HCT116 (cell line): ENCODE results near the gene GFOD1. TPM values are rescaled to one million over a fixed set of nuclear protein-coding genes. Genes with fewer than 3 reads are reported as not detected.

Experiments used
- ATAC-seq: fragments of 200-7000 bp; cut with Tn5 transposase; 2 replicates; pipeline ENCODE4 v1.9.1; 2020; ENCODE audit warnings: mild to moderate bottlenecking, moderate library complexity
- BruUV-seq: library from RNA; stranded (reverse); fragments of 400-500 nt; replicated peaks from 2 replicates; lab custom pipeline; 2021; lab: Mats Ljungman, UMichigan
- CTCF ChIA-PET: fragments of 300-600 bp; sonication (Branson Sonifier 250); formaldehyde crosslinking; loops from one replicate; lab custom pipeline; 2021; ENCODE audit warnings: antibody characterized with exemption; lab: Charles Lee
- POLR2A ChIA-PET: fragments of 300-600, 350-600 bp; sonication (Branson Sonifier 250); formaldehyde crosslinking; loops from one replicate; lab custom pipeline; 2021; ENCODE audit warnings: antibody characterized with exemption; lab: Charles Lee
- RAD21 ChIA-PET, 2 experiments: fragments of 300-600 bp; sonication (Branson Sonifier 250); formaldehyde crosslinking; loops; one replicate each; lab custom pipeline; 2023; ENCODE audit warnings: low total read pairs in 2 of 2; ENCODE audit not compliant: uncharacterized antibody in 2 of 2, unreplicated experiment in 2 of 2, low non-redundant PET in 1 of 2; lab: Charles Lee
- DNase-seq: peaks from one replicate; pipeline ENCODE4 v3.0.0-alpha.2; 2010; ENCODE audit warnings: low read depth, low spot score
- H2AFZ ChIP-seq: fragments of 200-600 bp; shearing (Covaris generic), sonication (generic); 2 replicates; pipeline ENCODE4 v1.6.1; 2017; ENCODE audit warnings: low read depth, mixed run types, mixed read lengths, antibody characterized with exemption, low read length; ENCODE audit not compliant: poor library complexity, severe bottlenecking
- H3K27ac ChIP-seq: 2 replicates; pipeline ENCODE4 v1.5.1; 2012; ENCODE audit warnings: low read depth, low read length
- H3K27me3 ChIP-seq: fragments of 200-600 bp; sonication (generic); 2 replicates; pipeline ENCODE4 v1.6.1; 2016; ENCODE audit warnings: mixed run types, low read length, mixed read lengths; ENCODE audit not compliant: insufficient read depth
- H3K36me3 ChIP-seq, 2 experiments: fragments of 200-500 bp in 1 of 2; fragments of 200-600 bp in 1 of 2; sonication (Bioruptor generic) in 1 of 2; sonication (generic) in 1 of 2; 2 replicates each; pipeline versions ENCODE4 v1.5.1 to v1.6.1; 2014 to 2016; ENCODE audit warnings: low read length in 2 of 2, inconsistent platforms in 1 of 2, mixed read lengths in 1 of 2, mixed run types in 1 of 2; ENCODE audit not compliant: insufficient read depth in 2 of 2, control insufficient read depth in 1 of 2
- H3K4me1 ChIP-seq, 2 experiments: fragments of 200-600 bp in 1 of 2; sonication (generic) in 1 of 2; 2 replicates each; pipeline versions ENCODE4 v1.5.1 to v1.6.1; 2012 to 2017; ENCODE audit warnings: low read length in 2 of 2, inconsistent platforms in 1 of 2, mild to moderate bottlenecking in 1 of 2, mixed read lengths in 1 of 2, mixed run types in 1 of 2, moderate library complexity in 1 of 2; ENCODE audit not compliant: insufficient read depth in 2 of 2, control insufficient read depth in 1 of 2
- H3K4me2 ChIP-seq: fragments of 200-600 bp; sonication (generic); 2 replicates; pipeline ENCODE4 v1.6.1; 2017; ENCODE audit warnings: mixed run types, low read length, mixed read lengths
- H3K4me3 ChIP-seq, 2 experiments: fragments of 200-600 bp in 1 of 2; sonication (generic) in 1 of 2; replicated peaks in 1 of 2; 2 replicates each; pipeline ENCODE4 v1.5.1; 2011 to 2016; ENCODE audit warnings: low read length in 2 of 2, control low read depth in 1 of 2, low read depth in 1 of 2, mild to moderate bottlenecking in 1 of 2, mixed read lengths in 1 of 2, mixed run types in 1 of 2
- H3K79me2 ChIP-seq: fragments of 200-600 bp; sonication (generic); 2 replicates; pipeline ENCODE4 v1.6.1; 2017; ENCODE audit warnings: mild to moderate bottlenecking, mixed run types, low read length, moderate library complexity, mixed read lengths; ENCODE audit not compliant: insufficient read depth
- H3K9ac ChIP-seq: fragments of 200-600 bp; sonication (generic); 2 replicates; pipeline ENCODE4 v1.6.1; 2016; ENCODE audit warnings: low read length, mixed read lengths
- H3K9me2 ChIP-seq: fragments of 200-600 bp; sonication (generic), shearing (Covaris generic); 2 replicates; pipeline ENCODE4 v1.6.1; 2017; ENCODE audit warnings: mixed run types, mild to moderate bottlenecking, moderate library complexity; ENCODE audit not compliant: insufficient read depth
- H3K9me3 ChIP-seq, 2 experiments: fragments of 200-500 bp in 1 of 2; fragments of 200-600 bp in 1 of 2; sonication (Bioruptor generic) in 1 of 2; sonication (generic) in 1 of 2; 2 replicates each; pipeline ENCODE4 v1.6.1; 2014 to 2017; ENCODE audit warnings: low read length in 2 of 2, mixed read lengths in 2 of 2, inconsistent platforms in 1 of 2, low read depth in 1 of 2, mild to moderate bottlenecking in 1 of 2, mixed run types in 1 of 2, moderate library complexity in 1 of 2; ENCODE audit not compliant: control insufficient read depth in 1 of 2, insufficient read depth in 1 of 2
- H4K20me1 ChIP-seq: fragments of 200-600 bp; sonication (generic), shearing (Covaris generic); 2 replicates; pipeline ENCODE4 v1.6.1; 2017; ENCODE audit warnings: mixed run types, mild to moderate bottlenecking, moderate library complexity; ENCODE audit not compliant: insufficient read depth
- CEBPB ChIP-seq: IDR thresholded peaks from 2 replicates; pipeline ENCODE4 v1.6.1; 2012; ENCODE audit warnings: low read depth
- EZH2phosphoT487 ChIP-seq: fragments of 200-600 bp; IDR thresholded peaks from 2 replicates; pipeline ENCODE4 v1.6.1; 2018; ENCODE audit warnings: antibody characterized with exemption, borderline replicate concordance
- POLR2A ChIP-seq: IDR thresholded peaks from 2 replicates; pipeline ENCODE4 v1.7.0; 2011; ENCODE audit warnings: borderline replicate concordance; ENCODE audit not compliant: insufficient read depth, insufficient read length; ENCODE audit errors: extremely low read depth
- POLR2AphosphoS5 ChIP-seq: IDR thresholded peaks from 2 replicates; pipeline ENCODE4 v1.6.1; 2011; ENCODE audit warnings: mild to moderate bottlenecking, low read depth, low read length, moderate library complexity
- TCF7L2 ChIP-seq: IDR thresholded peaks from 2 replicates; pipeline ENCODE4 v1.7.0; 2011; ENCODE audit warnings: borderline replicate concordance, inconsistent platforms; ENCODE audit not compliant: insufficient read depth, insufficient read length; ENCODE audit errors: extremely low read depth
- YY1 ChIP-seq: IDR thresholded peaks from 2 replicates; pipeline ENCODE4 v1.6.1; 2011; ENCODE audit warnings: low read length, low read depth, moderate library complexity, mild to moderate bottlenecking; ENCODE audit not compliant: insufficient replicate concordance; ENCODE audit errors: extremely low read depth
- intact Hi-C: fragments of 100-400 bp; cut with micrococcal nuclease; formaldehyde crosslinking; loops from 2 replicates; pipeline ENCODE4 v1.10.0; 2022
- total RNA-seq: library from RNA; stranded (reverse); gene quantifications from one replicate; pipeline ENCODE4 v1.2.1, GENCODE V29; 2021; ENCODE audit not compliant: unreplicated experiment
- TF ChIP-seq, protein P1 (sequence below): IDR thresholded peaks from 2 replicates; pipeline ENCODE4 v1.6.1; 2012; ENCODE audit warnings: low read depth

Gene GFOD1
- total RNA-seq, 1 experiment from 2014 or later: 3.8 TPM

GRCh38 chr6:13338038-13338437, 149.4 kb downstream of the GFOD1 start:
- H4K20me1 ChIP-seq: no peaks in the 10 kb centered on the region
- no peaks in the 10 kb centered on the region for H3K9me2 ChIP-seq
- no peak overlapping the region for H3K27ac ChIP-seq
- POLR2A ChIA-PET: no interaction called here
- TF ChIP-seq CEBPB: no peak
- TF ChIP-seq TCF7L2: no peak
- TF ChIP-seq, protein P1, sequence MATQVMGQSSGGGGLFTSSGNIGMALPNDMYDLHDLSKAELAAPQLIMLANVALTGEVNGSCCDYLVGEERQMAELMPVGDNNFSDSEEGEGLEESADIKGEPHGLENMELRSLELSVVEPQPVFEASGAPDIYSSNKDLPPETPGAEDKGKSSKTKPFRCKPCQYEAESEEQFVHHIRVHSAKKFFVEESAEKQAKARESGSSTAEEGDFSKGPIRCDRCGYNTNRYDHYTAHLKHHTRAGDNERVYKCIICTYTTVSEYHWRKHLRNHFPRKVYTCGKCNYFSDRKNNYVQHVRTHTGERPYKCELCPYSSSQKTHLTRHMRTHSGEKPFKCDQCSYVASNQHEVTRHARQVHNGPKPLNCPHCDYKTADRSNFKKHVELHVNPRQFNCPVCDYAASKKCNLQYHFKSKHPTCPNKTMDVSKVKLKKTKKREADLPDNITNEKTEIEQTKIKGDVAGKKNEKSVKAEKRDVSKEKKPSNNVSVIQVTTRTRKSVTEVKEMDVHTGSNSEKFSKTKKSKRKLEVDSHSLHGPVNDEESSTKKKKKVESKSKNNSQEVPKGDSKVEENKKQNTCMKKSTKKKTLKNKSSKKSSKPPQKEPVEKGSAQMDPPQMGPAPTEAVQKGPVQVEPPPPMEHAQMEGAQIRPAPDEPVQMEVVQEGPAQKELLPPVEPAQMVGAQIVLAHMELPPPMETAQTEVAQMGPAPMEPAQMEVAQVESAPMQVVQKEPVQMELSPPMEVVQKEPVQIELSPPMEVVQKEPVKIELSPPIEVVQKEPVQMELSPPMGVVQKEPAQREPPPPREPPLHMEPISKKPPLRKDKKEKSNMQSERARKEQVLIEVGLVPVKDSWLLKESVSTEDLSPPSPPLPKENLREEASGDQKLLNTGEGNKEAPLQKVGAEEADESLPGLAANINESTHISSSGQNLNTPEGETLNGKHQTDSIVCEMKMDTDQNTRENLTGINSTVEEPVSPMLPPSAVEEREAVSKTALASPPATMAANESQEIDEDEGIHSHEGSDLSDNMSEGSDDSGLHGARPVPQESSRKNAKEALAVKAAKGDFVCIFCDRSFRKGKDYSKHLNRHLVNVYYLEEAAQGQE: no peak
- no peak for TF ChIP-seq POLR2A
- TF ChIP-seq POLR2AphosphoS5: no peak
- TF ChIP-seq EZH2phosphoT487: no peak
- no peak for TF ChIP-seq YY1
- no peaks in the 10 kb centered on the region for H3K79me2 ChIP-seq
- intact Hi-C loops: loop anchor here (5.0 kb wide), 1 partner anchor 729 kb away; no protein-coding TSS in a partner anchor
- H3K9me3 ChIP-seq: no peaks in the 10 kb centered on the region
- peaks cover 0 to 6% of the 10 kb centered on the region in 2 experiments; a peak in 2 of 4 replicates for H3K4me1 ChIP-seq
- no peaks in the 10 kb centered on the region for H3K36me3 ChIP-seq
- no peak overlapping the region for H3K4me3 ChIP-seq
- no TSS peak for BruUV-seq
- DNase-seq (no peak), ATAC-seq (no peak)
- CTCF ChIA-PET: interaction anchor here (0.9 to 1.8 kb wide), 5 partner anchors 200 to 729 kb away, joined by 3 to 8 read pairs (median 4); partner anchors contain the start of gene SIRT5
- H3K4me2 ChIP-seq: no peak overlapping the region
- RAD21 ChIA-PET: no interaction called here
- H3K9ac ChIP-seq: no peak overlapping the region
- H3K27me3 ChIP-seq: no peaks in the 10 kb centered on the region
- no peak overlapping the region for H2AFZ ChIP-seq
